Colonic mucosa (tissue), 4 donors: Measurements from ENCODE around the gene PRIMA1. TPM values are rescaled to one million over a fixed set of nuclear protein-coding genes. Genes with fewer than 3 reads are reported as not detected.

Experiments
- DNase-seq: peaks from one replicate; pipeline ENCODE4 v3.0.0-alpha.2; 2020
- H3K27ac ChIP-seq: fragments of 200-600 bp; one replicate; pipeline ENCODE4 v1.8.0; 2021
- H3K27me3 ChIP-seq: fragments of 200-600 bp; one replicate; pipeline ENCODE4 v1.8.0; 2021
- H3K36me3 ChIP-seq: fragments of 200-600 bp; one replicate; pipeline ENCODE4 v1.8.0; 2021
- H3K4me1 ChIP-seq: fragments of 200-600 bp; one replicate; pipeline ENCODE4 v1.8.0; 2021; ENCODE audit warnings: mild to moderate bottlenecking
- H3K4me3 ChIP-seq: fragments of 200-600 bp; one replicate; pipeline ENCODE4 v1.8.0; 2021
- H3K9ac ChIP-seq, 2 donors: one replicate each; pipeline ENCODE4 v1.7.0; 2013; ENCODE audit warnings: control low read depth in 2 of 2, low read depth in 2 of 2, low read length in 2 of 2
- H3K9me3 ChIP-seq: fragments of 200-600 bp; one replicate; pipeline ENCODE4 v1.8.0; 2021
- intact Hi-C: fragments of 100-400 bp; cut with DNase I; formaldehyde crosslinking; loops from one replicate; pipeline ENCODE4 v1.14.1; 2022
- total RNA-seq, 2 donors: library from RNA; stranded (reverse); fragmentation: NEBNext Ultra II Directional in 1 of 2; extraction: Animal tissue kit (Norgen Biotek cat#: 25700) in 1 of 2; gene quantifications; one replicate each; pipeline ENCODE4 v1.2.1, GENCODE V29; 2021
- TF ChIP-seq, protein P1 (sequence below): fragments of 200-600 bp; IDR thresholded peaks from one replicate; pipeline ENCODE4 v1.8.0; 2022; ENCODE audit warnings: antibody characterized with exemption, mild to moderate bottlenecking
- donor health status: healthy.
- donor health status: DM: no; HTN: no; CAD: no.
- donor health status: DM: no; HTN: no; CAD: no.

Gene PRIMA1
- total RNA-seq, 2 donors from 2014 or later = 1.2 to 4.4 TPM

DNA sequence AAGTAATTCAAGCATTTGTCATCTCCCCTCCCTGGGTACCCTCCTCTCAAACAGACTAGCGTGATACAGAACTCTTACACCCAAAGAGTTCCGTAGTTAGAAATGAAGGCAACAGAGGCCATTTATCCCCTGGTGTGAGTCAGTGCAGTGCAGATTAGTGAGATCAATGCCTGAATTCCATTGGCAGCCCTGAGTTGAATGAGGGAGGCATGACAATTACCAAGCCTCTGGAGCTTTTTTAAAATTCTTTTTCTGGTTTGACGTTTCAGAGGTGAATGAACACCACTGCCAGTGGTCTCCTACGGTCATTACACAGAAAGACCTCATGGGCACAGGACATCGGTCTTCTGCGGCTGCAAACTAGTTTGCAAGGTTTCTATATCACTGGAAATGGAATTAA is 94.4 kb downstream of the PRIMA1 start:
- H3K9ac ChIP-seq = no peak overlapping the region
- H3K4me3 ChIP-seq = no peak overlapping the region
- DNase-seq = no peak
- H3K27ac ChIP-seq = no peak overlapping the region
- intact Hi-C loops = no loop called here
- no peaks in the 10 kb centered on the region for H3K4me1 ChIP-seq
- no peaks in the 10 kb centered on the region for H3K27me3 ChIP-seq
- TF ChIP-seq, protein P1, sequence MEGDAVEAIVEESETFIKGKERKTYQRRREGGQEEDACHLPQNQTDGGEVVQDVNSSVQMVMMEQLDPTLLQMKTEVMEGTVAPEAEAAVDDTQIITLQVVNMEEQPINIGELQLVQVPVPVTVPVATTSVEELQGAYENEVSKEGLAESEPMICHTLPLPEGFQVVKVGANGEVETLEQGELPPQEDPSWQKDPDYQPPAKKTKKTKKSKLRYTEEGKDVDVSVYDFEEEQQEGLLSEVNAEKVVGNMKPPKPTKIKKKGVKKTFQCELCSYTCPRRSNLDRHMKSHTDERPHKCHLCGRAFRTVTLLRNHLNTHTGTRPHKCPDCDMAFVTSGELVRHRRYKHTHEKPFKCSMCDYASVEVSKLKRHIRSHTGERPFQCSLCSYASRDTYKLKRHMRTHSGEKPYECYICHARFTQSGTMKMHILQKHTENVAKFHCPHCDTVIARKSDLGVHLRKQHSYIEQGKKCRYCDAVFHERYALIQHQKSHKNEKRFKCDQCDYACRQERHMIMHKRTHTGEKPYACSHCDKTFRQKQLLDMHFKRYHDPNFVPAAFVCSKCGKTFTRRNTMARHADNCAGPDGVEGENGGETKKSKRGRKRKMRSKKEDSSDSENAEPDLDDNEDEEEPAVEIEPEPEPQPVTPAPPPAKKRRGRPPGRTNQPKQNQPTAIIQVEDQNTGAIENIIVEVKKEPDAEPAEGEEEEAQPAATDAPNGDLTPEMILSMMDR = no peak
- no peaks in the 10 kb centered on the region for H3K36me3 ChIP-seq
- H3K9me3 ChIP-seq = no peaks in the 10 kb centered on the region

DNA sequence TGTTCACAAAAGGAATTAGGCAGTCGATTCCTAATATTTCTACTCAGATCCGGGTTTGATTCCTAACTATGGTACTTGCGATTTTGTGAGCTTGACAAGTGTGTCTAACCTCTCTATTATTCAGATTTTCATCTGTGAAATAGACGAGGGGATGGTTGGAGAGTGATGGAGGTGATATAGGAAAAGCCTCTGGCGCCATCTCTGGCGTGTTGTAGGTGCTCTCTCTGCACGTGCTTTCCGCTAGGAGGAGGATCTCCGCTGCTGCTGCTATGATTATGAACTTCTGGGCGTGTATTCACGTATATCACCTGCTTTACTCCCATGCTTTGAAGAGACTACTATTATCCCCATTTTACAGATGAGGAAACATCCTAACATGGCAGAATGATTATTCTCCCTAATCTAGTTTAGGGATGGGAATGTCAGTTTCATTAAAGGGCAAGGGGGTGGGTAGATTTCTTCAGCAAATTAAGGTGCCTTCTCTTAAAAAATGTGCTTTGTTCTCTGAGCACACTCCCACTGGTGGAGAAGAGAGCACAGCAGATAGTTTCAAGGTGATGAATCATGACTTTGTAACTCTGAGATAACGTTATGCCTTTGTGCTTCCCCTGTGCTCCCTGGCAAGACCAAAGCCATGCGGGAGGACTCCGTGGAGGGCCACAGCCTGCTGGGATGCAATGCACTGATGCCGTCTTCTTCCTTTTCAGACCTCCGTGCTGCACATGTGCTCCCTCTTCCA is 97.1 kb downstream of the PRIMA1 start:
- no peak overlapping the region for H3K4me3 ChIP-seq
- no peaks in the 10 kb centered on the region for H3K4me1 ChIP-seq
- H3K9me3 ChIP-seq = no peaks in the 10 kb centered on the region
- H3K27me3 ChIP-seq = no peaks in the 10 kb centered on the region
- no peak for DNase-seq
- no peaks in the 10 kb centered on the region for H3K36me3 ChIP-seq
- TF ChIP-seq, protein P1 = no peak
- intact Hi-C loops = no loop called here
- no peak overlapping the region for H3K27ac ChIP-seq
- H3K9ac ChIP-seq = no peak overlapping the region

DNA sequence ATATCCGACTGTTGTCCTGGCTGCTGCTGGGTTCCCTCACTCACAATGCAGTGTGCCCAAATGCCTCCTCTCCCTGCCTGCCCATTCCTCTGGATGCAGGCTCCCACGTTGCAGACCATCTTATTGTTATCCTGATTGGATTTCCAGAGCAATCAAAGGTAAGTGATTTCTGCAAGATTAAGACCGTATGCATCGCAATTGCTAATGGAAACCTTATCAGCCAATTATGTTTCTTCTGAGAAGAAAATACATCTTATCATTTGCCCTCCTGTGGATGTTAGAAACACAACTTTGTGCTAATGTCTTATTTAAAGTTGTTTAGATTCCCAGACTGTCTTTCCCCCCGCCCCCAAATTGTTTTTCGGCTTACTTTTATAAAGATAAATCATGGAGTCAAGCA is 98.1 kb downstream of the PRIMA1 start:
- H3K9me3 ChIP-seq = no peaks in the 10 kb centered on the region
- no peak overlapping the region for H3K9ac ChIP-seq
- no peak overlapping the region for H3K27ac ChIP-seq
- no peak overlapping the region for H3K4me3 ChIP-seq
- no peaks in the 10 kb centered on the region for H3K36me3 ChIP-seq
- no peaks in the 10 kb centered on the region for H3K27me3 ChIP-seq
- DNase-seq = no peak
- no peaks in the 10 kb centered on the region for H3K4me1 ChIP-seq
- intact Hi-C loops = no loop called here
- TF ChIP-seq, protein P1 = no peak

DNA sequence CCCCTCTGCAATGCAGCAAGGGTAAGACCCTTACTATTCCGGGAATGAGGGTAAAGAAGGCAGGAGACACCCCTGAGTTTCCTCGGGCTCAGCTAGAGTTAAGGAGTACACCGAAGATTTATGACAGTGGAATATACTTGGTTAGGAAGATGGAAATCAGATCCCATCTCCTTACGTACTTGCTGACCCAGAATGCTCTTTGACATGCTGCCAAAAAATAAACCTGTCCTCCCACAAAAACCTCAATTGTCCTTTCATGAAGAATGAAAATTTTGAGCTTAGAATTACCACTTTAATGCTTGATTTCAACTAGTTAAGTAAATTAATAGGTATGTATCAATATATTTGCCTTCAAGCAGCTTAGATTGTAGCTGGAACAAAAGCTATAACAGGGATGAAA is 99.5 kb downstream of the PRIMA1 start:
- Histone ChIP-seq H3K4me1 (no peaks in the 10 kb centered on the region), H3K36me3 (no peaks in the 10 kb centered on the region), H3K9ac (no peak overlapping the region), H3K9me3 (no peaks in the 10 kb centered on the region), H3K4me3 (no peak overlapping the region), H3K27ac (no peak overlapping the region), H3K27me3 (no peaks in the 10 kb centered on the region)
- intact Hi-C loops = no loop called here
- TF ChIP-seq, protein P1 = no peak
- no peak for DNase-seq

DNA sequence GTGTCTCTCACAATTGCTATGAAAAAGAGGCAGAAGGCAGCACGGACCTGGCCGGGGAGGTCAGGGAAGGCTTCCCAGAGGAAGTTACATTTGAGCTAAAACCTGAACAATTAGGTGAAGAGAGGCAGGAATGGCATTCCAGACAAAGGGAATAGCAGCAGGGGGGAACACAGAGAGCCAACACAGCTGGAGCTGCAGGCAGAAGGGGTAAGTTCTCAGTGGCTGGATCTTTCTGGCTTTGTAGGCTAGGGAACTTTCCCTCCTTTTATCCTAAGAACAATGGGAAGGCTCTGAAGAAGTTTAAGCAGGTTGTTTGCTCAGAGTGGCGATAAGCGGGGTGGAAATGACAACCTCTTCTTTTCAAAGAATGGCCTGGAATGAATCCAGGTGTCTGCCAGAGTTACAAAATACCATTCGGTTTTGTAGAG is 100.0 kb downstream of the PRIMA1 start:
- intact Hi-C loops = no loop called here
- Histone ChIP-seq H3K4me3 (no peak overlapping the region), H3K27ac (no peak overlapping the region), H3K4me1 (no peaks in the 10 kb centered on the region), H3K27me3 (no peaks in the 10 kb centered on the region), H3K36me3 (no peaks in the 10 kb centered on the region), H3K9me3 (no peaks in the 10 kb centered on the region), H3K9ac (no peak overlapping the region)
- DNase-seq = no peak
- TF ChIP-seq, protein P1 = no peak
